Fibroblast of mammary gland (primary cell): Measurements from ENCODE around the gene CPLX4.

Experiments used
- DNase-seq: peaks from one replicate; pipeline ENCODE4 v3.0.0-alpha.2; 2010; ENCODE audit warnings: low read depth
- H3K4me3 ChIP-seq: 2 replicates; pipeline ENCODE4 v1.5.1; 2011; ENCODE audit warnings: low read depth, mild to moderate bottlenecking, low read length, moderate library complexity; ENCODE audit not compliant: control insufficient read depth
- CTCF ChIP-seq: conservative IDR thresholded peaks from 2 replicates; pipeline ENCODE4 v1.5.1; 2011; ENCODE audit warnings: low read depth, low read length, inconsistent platforms; ENCODE audit not compliant: control insufficient read depth, insufficient read depth

The CPLX4 gene

GRCh38 chr18:59308938-59309260 is 9.6 kb downstream of the CPLX4 start:
- peak overlapping the region; percentile 28 for H3K4me3 ChIP-seq
- DNase-seq = no peak
- TF ChIP-seq CTCF = no peak

- no peak for TF ChIP-seq CTCF
- peak; percentile 55 for DNase-seq
- H3K4me3 ChIP-seq = peak overlapping the region; percentile 28
Observed at GRCh38 chr18:59308248-59308937, 10.1 kb downstream of the CPLX4 start.

- TF ChIP-seq CTCF = no peak
- H3K4me3 ChIP-seq = no peak overlapping the region
- no peak for DNase-seq
Observed at GRCh38 chr18:59306640-59307039, 11.8 kb downstream of the CPLX4 start.

- no peak overlapping the region for H3K4me3 ChIP-seq
- no peak for TF ChIP-seq CTCF
- DNase-seq = no peak
Observed at GRCh38 chr18:59305295-59305694, 13.2 kb downstream of the CPLX4 start.

GRCh38 chr18:59303656-59304195 is 14.7 kb downstream of the CPLX4 start:
- TF ChIP-seq CTCF = no peak
- H3K4me3 ChIP-seq = no peak overlapping the region
- DNase-seq = no peak

- TF ChIP-seq CTCF = no peak
Observed at GRCh38 chr18:59303006-59303405, 15.4 kb downstream of the CPLX4 start.

More at GRCh38 chr18:59303006-59303405, 15.4 kb downstream of the CPLX4 start:
- DNase-seq = no peak
- no peak overlapping the region for H3K4me3 ChIP-seq
